HUES64 (cell line): Measurements from ENCODE around the gene AEBP2.
"Not testable (repeated sequence)": the region's sequence is repeated elsewhere in the genome, so short reads cannot be mapped to it uniquely, and the experiment has no call there.

Source experiments
- H3K27ac ChIP-seq: 2 replicates; pipeline ENCODE4 v1.7.0; 2013; ENCODE audit warnings: low read depth, low read length, inconsistent platforms
- H3K27me3 ChIP-seq: 2 replicates; pipeline ENCODE4 v1.6.1; 2013; ENCODE audit warnings: mild to moderate bottlenecking, low read length; ENCODE audit not compliant: insufficient read depth
- H3K36me3 ChIP-seq: 2 replicates; pipeline ENCODE4 v1.6.1; 2013; ENCODE audit warnings: mild to moderate bottlenecking, low read length; ENCODE audit not compliant: insufficient read depth
- H3K4me1 ChIP-seq: 2 replicates; pipeline ENCODE4 v1.6.1; 2013; ENCODE audit warnings: mild to moderate bottlenecking, low read length, moderate library complexity; ENCODE audit not compliant: insufficient read depth
- H3K4me3 ChIP-seq: 2 replicates; pipeline ENCODE4 v1.5.1; 2013; ENCODE audit warnings: mild to moderate bottlenecking, low read length, moderate library complexity
- H3K9ac ChIP-seq: 2 replicates; pipeline ENCODE4 v1.6.1; 2013; ENCODE audit warnings: mild to moderate bottlenecking, low read depth, low read length
- H3K9me3 ChIP-seq: 2 replicates; pipeline ENCODE4 v1.6.1; 2013; ENCODE audit warnings: low read depth, low read length; ENCODE audit not compliant: insufficient read depth
- WGBS: fragments of 150-250, 120-280 bp; methylation state at CpG from one replicate; pipeline ENCODE4 v1.1.7; 2013; ENCODE audit warnings: missing lambda C conversion rate; 5-methylcytosine and 5-hydroxymethylcytosine counted together

The AEBP2 gene

GRCh38 chr12:19539836-19540235 is 100.5 kb downstream of the AEBP2 start:
- no peak overlapping the region for H3K9ac ChIP-seq
- H3K36me3 ChIP-seq, result no peaks in the 10 kb centered on the region
- WGBS, result 92% methylated on average over 1 of the region's 1 CpG
- H3K9me3 ChIP-seq, result no peaks in the 10 kb centered on the region
- H3K4me3 ChIP-seq, result no peak overlapping the region
- peaks cover 9% of the 10 kb centered on the region; the same call in 1 of the 2 replicates for H3K4me1 ChIP-seq
- H3K27ac ChIP-seq, result no peak overlapping the region
- no peaks in the 10 kb centered on the region for H3K27me3 ChIP-seq

DNA sequence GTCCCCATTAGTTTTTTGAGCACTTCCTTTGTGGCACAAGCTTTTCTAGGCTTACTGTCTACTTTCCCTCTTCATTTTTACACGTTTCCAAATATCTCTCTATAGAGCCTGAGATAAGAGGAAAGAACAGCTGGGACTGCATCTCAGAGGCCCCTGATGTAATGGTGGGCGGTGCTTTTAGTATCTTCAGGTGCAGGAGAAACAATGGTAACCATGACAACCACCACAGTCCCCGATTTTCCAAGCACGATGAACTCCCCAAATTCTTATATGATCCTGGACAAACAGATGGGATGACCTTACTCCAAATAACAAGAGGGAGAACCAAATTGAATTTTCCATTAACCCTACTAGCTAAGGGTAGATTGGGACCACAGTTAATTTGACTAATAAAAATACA is 103.3 kb downstream of the AEBP2 start:
- Histone ChIP-seq H3K9ac (no peak overlapping the region), H3K4me1 (peaks cover 9% of the 10 kb centered on the region; the same call in 1 of the 2 replicates), H3K27ac (no peak overlapping the region), H3K9me3 (no peaks in the 10 kb centered on the region), H3K36me3 (no peaks in the 10 kb centered on the region), H3K4me3 (no peak overlapping the region), H3K27me3 (no peaks in the 10 kb centered on the region)
- WGBS, result 88% methylated on average over 4 of the region's 4 CpGs

- Histone ChIP-seq H3K36me3 (no peaks in the 10 kb centered on the region), H3K4me3 (no peak overlapping the region), H3K27me3 (no peaks in the 10 kb centered on the region), H3K9me3 (no peaks in the 10 kb centered on the region), H3K9ac (no peak overlapping the region), H3K4me1 (peaks cover 6% of the 10 kb centered on the region; the same call in 1 of the 2 replicates), H3K27ac (no peak overlapping the region)
Observed at GRCh38 chr12:19544353-19544752, 105.1 kb downstream of the AEBP2 start.

GRCh38 chr12:19545301-19545700 is 106.0 kb downstream of the AEBP2 start:
- Histone ChIP-seq H3K4me1 (no peaks in the 10 kb centered on the region), H3K9ac (no peak overlapping the region), H3K27ac (no peak overlapping the region), H3K36me3 (no peaks in the 10 kb centered on the region), H3K27me3 (no peaks in the 10 kb centered on the region), H3K4me3 (no peak overlapping the region), H3K9me3 (no peaks in the 10 kb centered on the region)
- 95% methylated on average over 2 of the region's 4 CpGs for WGBS

GRCh38 chr12:19546027-19546426 is 106.7 kb downstream of the AEBP2 start:
- 87% methylated on average over 4 of the region's 4 CpGs for WGBS
- Histone ChIP-seq H3K4me1 (no peaks in the 10 kb centered on the region), H3K9ac (no peak overlapping the region), H3K9me3 (no peaks in the 10 kb centered on the region), H3K4me3 (no peak overlapping the region), H3K27ac (no peak overlapping the region), H3K27me3 (no peaks in the 10 kb centered on the region), H3K36me3 (no peaks in the 10 kb centered on the region)

DNA sequence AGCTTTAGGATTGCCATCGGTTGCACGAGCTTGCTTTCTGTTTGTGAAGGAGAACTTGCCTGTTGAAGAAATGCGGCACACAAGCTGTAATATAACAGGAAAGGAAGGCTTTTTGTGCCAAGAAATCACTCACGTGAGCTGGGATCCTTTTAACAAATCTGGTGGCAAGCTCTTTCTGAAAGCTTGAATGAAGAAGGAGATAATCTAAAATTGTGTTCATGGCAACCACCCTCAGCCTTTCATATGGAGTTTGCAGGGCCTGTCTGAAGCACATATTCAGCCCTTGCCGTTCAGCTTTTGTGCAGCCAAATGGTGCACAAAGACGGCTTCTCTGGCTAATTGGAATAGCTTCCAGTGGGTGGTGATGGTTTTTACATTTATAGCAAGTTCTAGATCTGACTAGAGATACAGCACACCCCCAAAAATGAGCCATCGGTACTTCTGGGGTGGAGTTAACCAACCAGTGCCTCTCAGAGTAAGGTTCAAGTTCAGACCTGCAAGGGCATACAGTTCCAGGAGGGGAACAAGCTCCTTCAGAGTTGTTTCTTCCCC is 107.4 kb downstream of the AEBP2 start:
- Histone ChIP-seq H3K27ac (no peak overlapping the region), H3K4me1 (no peaks in the 10 kb centered on the region), H3K9ac (no peak overlapping the region), H3K4me3 (no peak overlapping the region), H3K27me3 (no peaks in the 10 kb centered on the region), H3K36me3 (no peaks in the 10 kb centered on the region), H3K9me3 (no peaks in the 10 kb centered on the region)
- WGBS, result 91% methylated on average over 7 of the region's 7 CpGs

DNA sequence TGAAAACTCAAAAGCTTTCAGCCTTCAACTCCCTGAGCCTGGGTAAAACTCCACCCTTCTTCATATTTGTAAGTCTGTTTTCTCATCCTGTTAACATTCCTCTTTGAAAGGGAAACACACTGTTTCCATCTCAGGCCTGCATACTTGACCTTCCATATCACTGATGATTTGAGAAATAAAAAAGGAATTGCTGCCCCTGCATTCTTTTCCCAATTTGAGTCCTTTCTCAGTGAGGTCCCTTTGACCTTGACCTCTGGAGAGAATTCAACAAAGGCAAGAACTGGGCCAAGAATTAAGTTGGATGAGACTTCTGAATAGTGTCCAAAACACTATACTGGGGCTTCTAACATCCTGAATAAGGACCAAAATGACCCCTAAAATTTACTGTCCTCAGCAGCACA is 108.0 kb downstream of the AEBP2 start:
- Histone ChIP-seq H3K36me3 (no peaks in the 10 kb centered on the region), H3K27ac (no peak overlapping the region), H3K4me3 (no peak overlapping the region), H3K27me3 (no peaks in the 10 kb centered on the region), H3K9ac (no peak overlapping the region), H3K4me1 (no peaks in the 10 kb centered on the region), H3K9me3 (no peaks in the 10 kb centered on the region)

DNA sequence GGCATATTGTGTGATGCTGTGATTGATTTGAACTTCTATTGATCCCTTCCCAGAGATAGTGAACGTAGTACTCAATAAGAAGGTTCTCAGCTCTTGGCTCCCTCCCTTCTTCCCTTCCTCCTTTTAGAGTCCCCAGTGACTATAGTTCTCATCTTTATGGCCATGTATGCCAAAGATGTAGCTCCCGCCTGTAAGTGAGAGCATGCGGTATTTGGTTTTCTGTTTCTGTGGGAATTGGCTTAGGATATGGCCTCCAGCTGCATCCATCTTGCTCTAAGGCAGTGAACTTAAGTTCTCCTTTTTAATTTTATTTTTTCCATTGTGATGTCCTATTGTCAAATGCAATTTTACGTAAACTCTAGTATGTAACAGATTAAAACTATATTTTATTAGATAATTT is 109.5 kb downstream of the AEBP2 start:
- Histone ChIP-seq H3K27me3 (no peaks in the 10 kb centered on the region), H3K9ac (no peak overlapping the region), H3K36me3 (peaks cover 4% of the 10 kb centered on the region; the same call in 1 of the 2 replicates), H3K4me1 (no peaks in the 10 kb centered on the region), H3K4me3 (no peak overlapping the region), H3K9me3 (no peaks in the 10 kb centered on the region), H3K27ac (no peak overlapping the region)
- WGBS, result 93% methylated on average over 3 of the region's 4 CpGs

DNA sequence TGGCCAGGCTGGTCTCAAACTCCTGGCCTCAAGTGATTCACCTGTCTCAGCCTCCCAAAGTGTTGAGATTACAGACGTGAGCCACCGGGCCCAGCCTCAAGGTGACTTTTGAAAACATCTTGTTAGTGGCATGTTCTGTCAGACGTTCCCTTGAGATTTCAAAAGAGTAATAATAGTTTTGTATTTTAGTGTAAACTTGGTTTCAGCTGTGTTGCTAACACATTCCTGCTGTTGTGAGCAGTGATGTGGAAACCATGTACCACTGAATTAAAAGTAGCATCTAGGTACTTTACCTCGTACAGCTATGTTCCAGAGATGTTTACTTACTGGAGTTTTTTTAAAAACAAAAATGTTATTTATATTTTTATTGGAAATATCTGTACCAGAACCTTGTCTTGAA is 111.3 kb downstream of the AEBP2 start:
- H3K36me3 ChIP-seq, result peaks cover 4% of the 10 kb centered on the region; the same call in 1 of the 2 replicates
- H3K27me3 ChIP-seq, result no peaks in the 10 kb centered on the region
- no peak overlapping the region for H3K9ac ChIP-seq
- no peak overlapping the region for H3K27ac ChIP-seq
- no peaks in the 10 kb centered on the region for H3K9me3 ChIP-seq
- H3K4me1 ChIP-seq, result no peaks in the 10 kb centered on the region
- H3K4me3 ChIP-seq, result no peak overlapping the region
- 77% methylated on average over 3 of the region's 4 CpGs for WGBS

GRCh38 chr12:19552441-19553097 is 113.3 kb downstream of the AEBP2 start:
- H3K36me3 ChIP-seq, H3K4me1 ChIP-seq, H3K27me3 ChIP-seq, H3K9ac ChIP-seq, H3K27ac ChIP-seq, H3K9me3 ChIP-seq, H3K4me3 ChIP-seq: not testable (repeated sequence)
- WGBS, result 91% methylated on average over 13 of the region's 13 CpGs

DNA sequence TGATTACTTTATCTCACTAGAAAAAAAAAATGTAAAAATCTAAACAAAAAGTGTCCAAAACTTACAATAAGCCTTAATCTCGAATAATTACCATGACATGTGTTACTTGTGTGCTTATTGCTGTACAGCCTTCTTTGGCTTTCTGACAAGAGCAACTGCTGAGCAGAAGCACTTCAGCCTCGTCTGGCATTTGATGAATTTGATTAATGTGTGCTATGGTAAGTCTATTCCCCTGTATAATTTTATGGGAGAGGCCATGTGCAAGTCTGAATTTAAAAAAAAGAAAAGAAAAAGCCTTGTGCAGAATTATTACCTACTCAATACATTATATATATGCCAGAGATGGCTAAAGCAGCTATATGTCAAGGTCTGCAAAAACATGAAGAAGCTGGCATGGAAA is 113.9 kb downstream of the AEBP2 start:
- no peak overlapping the region for H3K4me3 ChIP-seq
- no peak overlapping the region for H3K9ac ChIP-seq
- H3K4me1 ChIP-seq, result no peaks in the 10 kb centered on the region
- no peaks in the 10 kb centered on the region for H3K27me3 ChIP-seq
- H3K27ac ChIP-seq, result no peak overlapping the region
- peaks cover 4% of the 10 kb centered on the region; the same call in 1 of the 2 replicates for H3K36me3 ChIP-seq
- 92% methylated on average over 2 of the region's 2 CpGs for WGBS
- H3K9me3 ChIP-seq, result no peaks in the 10 kb centered on the region
